ENCODE measurements around the gene CHN2.

Gene CHN2

GRCh38 chr7:29370531-29371314, 176.1 kb downstream of the CHN2 start:
- no peak for FAIRE-seq

GRCh38 chr7:29371472-29371871, 176.9 kb downstream of the CHN2 start:
- no peak for FAIRE-seq

GRCh38 chr7:29372351-29373090, 177.9 kb downstream of the CHN2 start:
- FAIRE-seq = no peak

DNA sequence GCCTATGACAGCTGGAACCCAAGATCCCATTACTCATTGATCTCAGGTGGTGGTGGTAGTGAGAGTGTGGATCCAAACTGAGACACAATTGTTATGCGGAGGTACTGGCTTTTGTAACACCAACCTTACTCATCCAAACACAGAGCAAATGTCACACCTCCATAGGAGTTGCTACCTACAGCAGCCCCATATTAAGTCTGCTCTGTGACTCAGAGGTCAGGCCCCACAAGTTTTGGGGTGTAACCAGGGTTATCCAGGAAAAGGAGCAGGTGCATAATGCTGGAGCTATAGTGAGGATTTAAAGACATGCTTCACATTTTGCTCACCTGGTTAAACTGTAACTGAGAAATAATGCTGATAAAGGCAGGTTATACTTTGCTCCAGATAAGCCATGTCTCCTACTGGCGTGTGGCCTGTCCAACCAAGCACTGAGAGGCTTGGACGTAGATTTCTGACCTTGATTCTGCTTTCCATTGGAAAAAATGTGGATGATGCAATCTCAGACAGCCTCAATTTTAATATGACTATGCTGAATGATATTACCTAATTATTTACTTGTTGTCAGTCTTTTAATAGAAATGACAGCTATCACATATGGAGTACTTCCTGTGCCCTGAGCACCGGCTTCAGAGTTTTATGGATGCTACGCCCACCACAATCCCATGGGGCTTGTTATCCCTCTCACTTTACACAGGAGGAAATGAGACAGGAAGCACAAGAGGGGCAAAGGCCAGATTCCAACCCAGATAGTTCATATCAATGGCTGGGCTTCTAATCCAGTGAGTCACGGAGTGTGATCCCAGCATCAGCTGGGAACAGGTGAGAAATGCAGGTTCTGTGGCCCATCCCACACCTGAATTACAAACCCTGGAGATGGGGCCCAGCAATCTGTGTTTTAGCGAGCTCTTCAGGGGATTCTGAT, 181.3 kb downstream of the CHN2 start:
- FAIRE-seq = no peak

DNA sequence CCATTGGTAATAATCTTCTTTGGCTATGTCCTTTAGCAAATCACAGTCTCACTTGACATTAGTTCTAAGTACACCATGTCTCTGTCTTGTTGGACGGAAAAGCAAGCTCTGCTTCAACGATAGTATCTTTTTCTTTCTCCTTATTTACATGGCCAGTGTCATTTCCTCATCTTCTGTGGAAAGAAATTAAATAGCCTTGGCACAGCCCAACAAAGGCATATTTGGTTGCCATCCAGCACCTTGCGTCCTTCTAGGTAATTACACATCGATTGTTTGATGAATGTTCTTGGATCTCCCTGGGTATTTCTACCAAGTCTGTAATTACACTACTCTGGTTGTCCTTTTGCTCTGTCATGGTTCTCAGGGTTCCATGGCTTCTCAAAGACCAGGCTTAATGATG, 183.1 kb downstream of the CHN2 start:
- no peak for FAIRE-seq

DNA sequence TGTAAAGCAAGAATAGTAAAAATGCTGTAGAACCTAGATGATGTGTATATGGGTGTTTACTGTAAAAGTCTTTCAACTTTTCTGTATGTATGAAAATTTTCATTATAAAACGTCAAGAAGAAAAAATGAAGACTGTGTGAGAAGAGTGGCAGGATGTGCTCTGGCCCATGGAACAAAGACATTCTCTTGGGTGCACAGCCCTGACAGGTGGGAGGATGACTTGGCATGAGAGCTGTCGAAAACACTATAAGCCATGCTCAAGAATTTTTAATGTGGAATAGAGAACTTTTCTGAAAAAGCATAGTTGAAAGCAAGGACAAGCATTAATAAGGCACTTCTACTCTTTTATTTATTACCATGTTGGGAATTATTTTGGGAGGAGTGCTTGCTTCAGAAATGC, 185.0 kb downstream of the CHN2 start:
- no peak for FAIRE-seq

- FAIRE-seq = no peak
Measured at GRCh38 chr7:29381206-29382094, 186.9 kb downstream of the CHN2 start.

DNA sequence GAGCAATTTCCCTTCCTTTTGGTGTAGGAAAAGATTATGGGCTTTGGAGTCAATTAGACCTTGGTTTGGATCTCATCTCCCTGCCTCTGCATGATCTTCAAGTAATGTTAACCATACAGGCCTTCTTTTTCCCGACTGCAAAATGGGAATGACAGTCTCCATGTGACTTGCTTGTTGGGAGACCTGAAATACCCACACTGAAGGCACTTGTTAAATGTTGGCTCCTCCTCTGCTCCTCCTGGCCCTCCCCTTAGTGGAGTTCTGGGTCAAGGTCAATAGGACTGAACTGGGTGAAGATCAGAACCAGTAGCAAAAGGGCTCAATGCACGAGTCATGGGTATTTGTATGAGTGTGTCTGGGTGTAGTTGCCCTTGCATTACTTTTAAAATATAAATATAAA, 189.7 kb downstream of the CHN2 start:
- FAIRE-seq = no peak

- no peak for FAIRE-seq
Measured at GRCh38 chr7:29385214-29385814, 190.7 kb downstream of the CHN2 start.

GRCh38 chr7:29386196-29386765, 191.7 kb downstream of the CHN2 start:
- no peak for FAIRE-seq

GRCh38 chr7:29391262-29391661, 196.7 kb downstream of the CHN2 start:
- FAIRE-seq = no peak

GRCh38 chr7:29394321-29394720, 199.7 kb downstream of the CHN2 start:
- FAIRE-seq = no peak

- FAIRE-seq = no peak
Measured at GRCh38 chr7:29396563-29396962, 202.0 kb downstream of the CHN2 start.

DNA sequence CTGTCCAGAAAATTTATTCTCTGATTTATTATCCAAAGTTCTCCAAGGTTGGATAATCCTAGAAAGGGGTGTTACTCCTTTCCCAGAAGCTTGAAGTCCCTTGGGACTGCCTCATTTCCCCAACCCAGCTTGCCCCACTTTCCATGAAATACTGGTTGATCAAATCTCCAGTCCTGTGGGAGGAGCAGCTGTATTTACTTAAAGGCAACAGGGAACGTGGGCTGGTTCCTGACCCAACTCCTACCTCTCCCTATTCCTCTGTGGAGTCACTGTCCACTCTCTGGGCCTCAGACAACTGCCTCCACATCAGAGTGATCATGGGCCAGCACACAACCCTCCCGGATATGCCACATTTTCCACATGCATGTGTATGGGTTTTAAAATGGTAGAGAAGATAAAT, 202.8 kb downstream of the CHN2 start:
- no peak for FAIRE-seq

DNA sequence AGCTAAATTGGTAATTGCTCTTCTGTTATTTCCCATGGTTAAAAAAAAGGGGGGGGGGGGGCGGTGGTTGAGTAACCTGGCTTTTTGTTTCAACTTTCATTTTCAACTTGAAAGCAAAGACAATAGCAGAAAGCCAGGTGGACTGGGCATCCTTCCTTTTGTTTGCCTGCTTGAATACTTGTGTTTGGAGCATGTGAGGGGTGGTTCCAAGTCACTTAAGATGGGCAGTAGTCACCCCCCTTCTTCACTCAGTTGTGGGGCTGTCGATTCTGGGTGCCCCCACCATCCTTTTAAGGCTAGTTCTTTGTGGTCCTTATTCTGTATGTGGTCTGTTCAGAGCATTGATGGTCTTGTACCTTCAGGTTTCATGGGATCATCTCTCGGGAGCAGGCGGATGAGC, 203.4 kb downstream of the CHN2 start:
- FAIRE-seq = no peak

GRCh38 chr7:29400437-29400836, 205.9 kb downstream of the CHN2 start:
- no peak for FAIRE-seq

DNA sequence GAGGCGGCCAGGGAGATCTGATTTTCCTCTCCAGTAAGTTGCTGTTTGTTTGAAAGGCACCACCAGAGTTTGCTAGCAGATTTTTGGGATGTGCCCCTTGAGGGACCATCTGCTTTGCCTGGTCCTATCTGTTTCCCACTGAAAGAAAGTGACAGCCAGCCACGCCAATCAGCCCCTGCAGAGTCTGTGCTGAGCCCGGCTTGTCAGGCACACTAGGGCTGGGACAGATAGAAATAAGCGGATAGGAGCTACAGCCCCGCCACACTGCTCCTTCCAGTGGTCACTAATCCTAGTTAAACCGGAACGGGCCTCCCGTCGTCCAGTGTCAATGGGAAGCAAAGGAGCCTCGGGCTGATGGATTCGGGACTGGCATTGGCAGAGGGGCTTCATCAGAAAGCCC, 207.2 kb downstream of the CHN2 start:
- FAIRE-seq = no peak

GRCh38 chr7:29405891-29406290, 211.3 kb downstream of the CHN2 start:
- FAIRE-seq = no peak

DNA sequence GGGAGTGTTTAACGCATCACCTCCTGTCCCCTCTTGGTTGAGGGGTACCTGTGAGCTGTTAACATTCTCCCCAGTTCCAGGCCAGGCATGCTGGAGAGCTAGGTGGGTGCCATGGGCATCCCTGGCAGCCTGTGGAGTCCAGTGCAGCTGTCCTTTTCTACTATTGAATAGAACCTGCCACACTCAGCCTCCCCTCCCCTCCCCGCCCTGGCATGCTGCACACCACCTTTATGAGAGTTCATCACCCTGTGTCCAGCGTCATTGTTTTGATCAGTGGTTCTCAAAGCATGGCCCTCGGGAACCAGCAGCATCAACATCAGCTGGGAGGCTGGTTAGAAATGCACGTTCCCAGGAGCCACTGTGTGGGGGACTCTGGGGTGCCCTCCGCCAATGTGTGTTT, 211.8 kb downstream of the CHN2 start:
- no peak for FAIRE-seq

- no peak for FAIRE-seq
Measured at GRCh38 chr7:29408841-29409243, 214.3 kb downstream of the CHN2 start.

DNA sequence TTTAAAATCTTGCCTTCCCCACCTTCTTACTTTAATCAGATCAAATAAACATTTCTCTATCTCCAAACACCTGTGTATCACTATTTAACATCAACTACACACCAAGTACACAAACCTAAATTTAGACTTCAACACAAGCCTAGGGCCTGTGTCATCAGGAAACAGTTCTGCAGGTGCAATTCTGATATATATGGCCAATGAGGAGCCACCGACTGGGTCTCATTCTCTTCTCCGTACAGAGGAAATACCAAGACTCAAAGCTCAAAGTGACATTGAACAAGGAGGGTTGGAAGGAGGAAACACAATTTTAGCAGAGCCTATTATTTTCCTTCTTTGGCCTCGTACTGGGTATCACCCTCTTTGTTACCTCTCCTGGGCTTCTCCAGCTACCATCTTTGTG, 216.4 kb downstream of the CHN2 start:
- no peak for FAIRE-seq
